ENCODE measurements around the gene NLRP4.
"Not testable (repeated sequence)": the region's sequence is repeated elsewhere in the genome, so short reads cannot be mapped to it uniquely, and the experiment has no call there.

Gene NLRP4

DNA sequence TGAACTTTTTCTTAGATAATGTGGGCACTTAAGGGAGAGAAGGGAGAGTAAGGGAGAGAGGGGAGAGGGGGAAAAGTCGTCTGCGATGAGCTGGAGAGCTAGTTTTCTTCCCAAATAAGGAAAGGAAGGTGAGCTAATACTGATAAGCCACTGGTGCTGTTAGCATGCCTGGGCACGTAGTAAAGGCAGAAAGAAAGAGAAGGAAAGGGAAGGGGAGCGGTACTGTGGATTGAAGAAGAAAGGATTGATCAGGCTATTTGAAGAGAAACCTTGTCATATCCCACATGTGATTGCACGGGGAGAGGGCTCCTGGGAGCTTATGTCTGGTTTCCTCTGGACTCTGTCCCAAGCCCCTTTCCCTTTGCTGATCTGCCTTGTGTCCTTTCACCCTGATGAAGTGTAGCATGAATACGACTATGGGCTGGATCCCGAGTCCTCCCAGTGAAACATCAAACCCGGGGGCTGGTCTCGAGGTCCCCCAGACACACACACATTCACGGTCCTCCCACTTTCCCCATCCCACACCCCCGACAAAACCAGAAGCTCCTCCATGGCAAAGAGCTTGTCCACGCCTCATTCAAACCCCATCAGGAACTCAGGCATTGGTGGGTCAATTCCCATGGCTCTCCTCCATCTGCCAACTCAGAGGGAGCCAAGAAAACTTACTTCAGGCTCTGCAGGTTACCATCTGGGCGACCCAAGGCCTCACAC is 65.2 kb downstream of the NLRP4 start:
- no peak for DNase-seq (ENCODE audit: low read depth)

DNA sequence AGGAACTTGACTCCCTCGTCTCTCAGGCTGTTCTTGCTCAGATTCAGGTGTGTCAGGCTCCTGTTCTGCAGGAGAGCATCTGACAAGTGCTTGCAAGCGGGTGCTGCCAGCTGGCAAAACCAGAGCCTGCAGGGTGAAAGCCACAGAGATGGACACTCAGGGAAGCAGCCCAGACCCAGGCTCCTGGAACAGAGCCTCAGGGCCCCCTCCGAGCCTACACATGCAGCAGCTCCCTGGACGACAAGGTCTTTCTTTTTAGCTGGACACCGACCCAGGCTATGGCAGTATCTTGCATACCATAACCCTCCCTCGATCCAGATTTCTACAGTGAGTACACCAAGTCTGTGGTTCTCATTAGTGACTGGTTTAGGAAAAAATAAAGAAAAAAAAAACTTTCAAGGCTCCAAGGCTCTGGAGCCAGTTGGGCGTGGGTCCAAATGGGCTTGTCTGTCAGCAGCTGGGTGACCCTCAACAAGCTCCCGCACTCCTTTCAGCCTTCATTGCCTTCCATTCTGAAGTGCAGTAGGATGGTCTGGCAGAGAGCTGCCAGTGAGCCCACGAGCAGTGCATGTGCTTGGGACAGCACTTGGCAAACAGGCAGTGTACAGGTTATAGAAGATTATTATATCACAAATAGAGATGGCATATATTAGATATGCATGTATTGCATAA is 65.9 kb downstream of the NLRP4 start:
- no peak for DNase-seq (ENCODE audit: low read depth)

DNA sequence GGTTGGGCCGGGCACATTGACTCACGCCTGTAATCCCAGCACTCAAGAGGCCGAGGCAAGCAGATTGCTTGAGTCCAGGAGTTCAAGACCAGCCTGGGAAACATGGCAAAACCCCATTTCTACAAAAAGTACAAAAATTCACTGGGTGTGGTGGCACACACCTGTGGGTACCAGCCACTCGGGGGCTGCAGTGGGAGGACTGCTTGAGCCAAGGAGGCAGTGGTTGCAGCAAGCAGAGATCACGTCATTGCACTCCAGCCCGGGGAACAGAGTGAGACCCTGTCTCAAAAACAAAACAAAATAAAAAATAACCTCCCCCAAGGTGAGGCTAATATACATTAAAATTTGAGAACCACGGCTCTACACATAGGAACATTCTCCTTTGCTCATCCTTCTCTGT is 70.9 kb downstream of the NLRP4 start:
- no peak for DNase-seq (ENCODE audit: low read depth)

DNA sequence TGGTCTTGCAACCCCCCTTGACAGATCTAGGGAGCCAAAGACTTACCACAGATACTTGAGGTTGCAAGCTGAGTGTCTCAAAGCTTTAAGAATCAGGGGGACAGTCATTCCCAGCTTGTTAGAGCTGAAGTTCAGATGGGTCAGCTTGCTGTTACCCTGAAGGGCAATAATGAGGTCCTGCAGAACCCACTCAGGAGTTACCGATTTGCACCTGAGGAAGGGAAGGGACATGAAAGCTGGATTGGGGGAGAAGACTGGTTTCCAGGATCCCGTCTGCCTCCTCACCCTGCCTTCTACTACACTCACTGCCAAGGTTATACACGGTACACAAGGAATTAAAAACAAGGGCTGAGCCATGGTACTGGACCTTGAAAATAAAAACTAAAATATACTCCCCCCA is 71.4 kb downstream of the NLRP4 start:
- no peak for DNase-seq (ENCODE audit: low read depth)

DNA sequence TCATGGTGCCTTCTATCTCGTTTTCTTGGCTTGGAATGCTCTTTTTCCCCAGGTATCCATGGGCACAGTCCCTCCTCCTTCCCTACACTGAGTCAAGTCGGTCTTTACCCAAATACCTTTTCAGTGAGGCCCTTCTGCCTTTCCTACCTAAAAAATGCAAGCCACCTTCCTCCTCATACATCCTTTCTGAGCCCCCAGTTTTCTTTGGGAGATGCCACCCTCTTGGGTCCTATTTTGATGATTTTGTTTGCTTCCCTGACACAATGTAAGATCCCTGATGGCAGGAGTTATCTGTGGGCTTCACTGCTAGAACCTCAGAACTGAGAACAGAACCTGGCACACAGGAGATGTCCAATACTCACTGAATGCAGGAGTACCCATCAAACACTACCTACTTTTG is 73.5 kb downstream of the NLRP4 start:
- DNase-seq (ENCODE audit: low read depth): no peak

DNA sequence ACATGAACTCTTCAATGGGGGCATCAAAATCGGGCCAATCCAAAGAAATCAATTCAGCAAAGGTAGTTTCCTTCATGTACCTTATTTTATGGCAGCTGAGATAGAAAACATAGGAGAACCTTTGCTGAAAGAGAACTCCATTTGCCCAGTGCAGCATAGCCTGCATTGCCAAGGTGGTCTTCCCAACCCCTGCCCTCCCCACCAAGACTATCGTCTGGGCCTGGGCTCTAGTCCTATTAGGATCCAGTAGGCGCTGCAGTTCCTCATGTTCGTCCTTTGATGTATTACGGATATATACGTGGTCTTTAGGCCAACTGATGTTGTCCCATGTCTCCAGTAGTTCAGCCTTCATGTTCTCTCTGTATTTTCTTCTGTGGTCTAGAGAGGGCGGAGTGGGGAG is 76.6 kb downstream of the NLRP4 start:
- DNase-seq (ENCODE audit: low read depth): no peak

DNA sequence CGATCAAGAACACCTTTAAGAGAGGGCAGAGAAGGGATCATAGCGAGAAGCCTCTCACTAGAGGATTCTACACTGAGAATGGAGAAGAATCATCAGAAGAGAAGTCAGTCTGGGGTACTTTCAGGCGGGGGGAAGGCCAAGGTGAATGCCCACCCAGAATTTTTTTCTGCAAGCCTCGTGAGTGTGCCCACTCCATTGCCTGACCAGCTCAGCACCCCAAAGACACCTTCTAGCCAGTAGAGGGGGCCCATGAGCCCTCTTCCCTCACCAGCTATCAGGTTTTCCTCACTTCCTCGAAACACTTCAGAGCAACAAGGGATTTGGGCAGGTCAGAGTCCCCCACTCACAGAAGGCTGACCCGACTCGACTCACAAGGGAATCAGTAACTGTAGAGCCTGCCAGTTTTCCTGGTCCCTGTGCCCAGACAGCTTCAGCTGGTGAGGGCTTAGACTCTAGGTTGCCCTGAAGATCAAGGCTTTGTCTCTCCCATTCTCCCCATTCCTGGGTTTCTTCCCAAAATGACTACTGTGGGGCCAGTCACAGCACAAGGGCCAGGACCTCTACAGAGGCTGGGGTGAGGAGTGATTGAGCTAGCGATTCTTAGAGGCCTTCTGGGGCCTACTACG is 77.4 kb downstream of the NLRP4 start:
- DNase-seq (ENCODE audit: low read depth): no peak

DNA sequence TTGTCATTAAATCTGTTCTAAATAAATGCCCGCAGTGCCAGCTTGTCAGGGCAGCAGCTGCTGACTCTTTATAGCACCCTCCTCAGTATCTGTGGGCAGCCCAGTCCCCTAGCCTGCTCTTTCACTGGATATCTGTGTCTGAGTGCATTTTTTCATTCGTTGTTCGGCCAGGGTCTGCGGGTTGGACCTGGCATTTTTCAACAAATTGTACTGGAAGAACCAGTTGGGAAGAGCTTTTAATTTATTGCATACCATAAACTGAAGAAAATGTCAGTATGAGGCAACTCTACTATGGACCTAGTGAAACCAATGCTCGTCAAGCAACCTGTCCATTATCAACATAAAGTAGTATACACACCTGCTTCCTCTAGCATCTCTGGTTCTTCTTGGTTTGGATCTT is 87.2 kb downstream of the NLRP4 start:
- DNase-seq (ENCODE audit: low read depth): no peak

DNA sequence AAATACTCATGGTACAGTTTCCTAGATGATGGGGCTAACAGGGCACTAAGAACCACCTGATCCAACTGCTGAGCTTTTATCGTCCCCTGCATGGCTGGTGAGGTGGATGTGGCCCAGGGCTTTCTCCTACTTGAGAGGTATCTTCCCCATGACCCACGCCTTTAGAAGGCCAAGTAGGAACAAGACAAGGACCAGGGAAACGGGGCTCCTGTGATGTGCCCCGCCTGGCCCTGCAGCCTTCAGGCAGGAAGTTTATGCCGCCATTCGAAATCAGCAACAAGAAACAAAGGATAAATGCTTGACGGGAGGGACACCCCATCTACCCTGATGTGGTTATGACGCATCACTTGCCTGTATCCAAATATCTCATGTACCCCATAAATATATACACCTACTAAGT is 91.7 kb downstream of the NLRP4 start:
- DNase-seq (ENCODE audit: low read depth): no peak

DNA sequence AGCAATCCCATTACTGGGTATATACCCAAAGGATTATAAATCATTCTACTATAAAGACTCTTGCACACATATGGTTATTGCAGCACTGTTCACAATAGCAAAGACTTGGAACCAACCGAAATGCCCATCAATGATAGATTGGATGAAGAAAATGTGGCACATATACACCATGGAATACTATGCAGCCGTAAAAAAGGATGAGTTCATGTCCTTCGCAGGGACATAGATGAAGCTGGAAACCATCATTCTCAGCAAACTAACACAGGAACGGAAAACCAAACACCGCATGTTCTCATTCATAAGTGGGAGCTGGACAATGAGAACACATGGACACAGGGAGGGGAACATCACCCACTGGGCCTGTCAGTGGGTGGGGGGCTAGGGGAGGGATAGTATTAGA is 92.9 kb downstream of the NLRP4 start:
- DNase-seq (ENCODE audit: low read depth): not testable (repeated sequence)

DNA sequence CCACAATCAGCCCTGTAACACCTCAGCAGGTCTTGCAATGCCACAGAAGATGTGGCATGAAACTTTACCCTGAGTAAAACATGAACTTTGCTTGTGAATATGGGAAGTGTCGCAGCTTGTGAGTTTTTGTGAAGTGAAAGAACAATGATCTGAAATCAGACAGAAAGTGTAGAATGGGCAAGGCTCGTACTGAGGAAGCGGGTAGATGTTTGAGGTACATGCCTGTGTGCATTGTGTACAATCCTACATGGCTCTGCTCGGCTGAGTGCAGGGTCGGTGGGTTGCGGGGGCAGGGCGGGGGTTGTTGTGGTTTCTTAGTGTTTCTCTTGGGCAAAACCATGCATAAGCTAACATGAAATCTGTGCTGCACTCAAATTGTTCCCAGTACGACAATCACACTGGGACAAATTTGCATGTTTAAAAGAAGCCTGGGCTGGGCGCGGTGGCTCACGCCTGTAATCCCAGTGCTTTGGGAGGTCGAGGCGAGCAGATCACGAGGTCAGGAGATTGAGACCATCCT is 94.7 kb downstream of the NLRP4 start:
- no peak for DNase-seq (ENCODE audit: low read depth)

All from activated gamma-delta T cell treated with anti-CD3 and anti-CD28 coated beads, Interleukin-2, amount 50 U/mL, for 16 hours (primary cell).